ENCODE results near the gene ORC1.

ORC1 gene

DNA sequence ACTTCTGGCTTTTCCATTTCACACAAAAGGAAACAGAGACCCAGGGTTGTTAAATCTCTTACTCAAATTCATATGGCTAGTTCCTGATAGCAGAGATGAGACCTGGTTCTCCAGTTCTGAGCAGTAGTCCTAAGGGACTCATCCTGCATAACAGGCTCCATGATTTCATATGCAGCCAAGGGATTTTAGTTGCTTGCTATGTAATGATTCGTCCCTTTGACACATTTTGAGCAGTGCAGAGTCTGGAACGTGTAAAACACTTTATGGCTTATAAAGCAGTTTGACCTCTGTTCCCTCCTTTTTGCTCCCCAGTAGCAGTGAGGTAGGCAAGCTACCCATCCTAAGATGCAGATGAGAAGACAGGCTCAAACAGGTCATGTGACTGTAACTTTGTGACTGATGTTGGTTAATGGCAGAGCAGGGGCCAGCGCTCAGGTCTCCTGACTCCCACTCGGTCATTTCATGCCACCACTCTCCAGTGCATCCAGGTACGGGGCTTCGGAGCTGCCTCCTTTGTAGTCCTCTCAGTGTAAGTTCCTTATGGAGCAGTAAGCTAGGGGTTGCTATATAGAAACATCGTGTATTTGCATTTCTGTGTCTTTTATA lies 62.5 kb downstream of the ORC1 start:
- no peak for DNase-seq

DNA sequence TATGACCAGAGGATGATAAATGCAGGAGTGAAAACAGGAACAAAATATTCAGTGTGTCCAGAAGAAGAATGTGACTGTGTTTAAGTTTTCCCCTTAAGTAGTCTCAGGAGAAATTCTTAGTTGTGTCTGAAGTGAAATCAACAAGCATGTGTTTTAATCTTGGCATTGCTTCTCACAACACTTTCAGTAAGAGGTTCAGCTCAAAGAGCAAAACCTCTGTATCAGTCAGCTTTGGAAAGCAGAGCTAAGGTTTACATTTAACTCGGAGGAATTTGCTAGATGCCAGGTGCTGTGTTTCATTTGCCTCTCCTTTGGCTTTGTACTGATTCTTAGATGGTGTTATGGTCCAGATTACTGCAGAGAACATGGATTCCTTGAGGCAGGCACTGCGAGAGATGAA lies 66.8 kb downstream of the ORC1 start:
- no peak for DNase-seq

DNA sequence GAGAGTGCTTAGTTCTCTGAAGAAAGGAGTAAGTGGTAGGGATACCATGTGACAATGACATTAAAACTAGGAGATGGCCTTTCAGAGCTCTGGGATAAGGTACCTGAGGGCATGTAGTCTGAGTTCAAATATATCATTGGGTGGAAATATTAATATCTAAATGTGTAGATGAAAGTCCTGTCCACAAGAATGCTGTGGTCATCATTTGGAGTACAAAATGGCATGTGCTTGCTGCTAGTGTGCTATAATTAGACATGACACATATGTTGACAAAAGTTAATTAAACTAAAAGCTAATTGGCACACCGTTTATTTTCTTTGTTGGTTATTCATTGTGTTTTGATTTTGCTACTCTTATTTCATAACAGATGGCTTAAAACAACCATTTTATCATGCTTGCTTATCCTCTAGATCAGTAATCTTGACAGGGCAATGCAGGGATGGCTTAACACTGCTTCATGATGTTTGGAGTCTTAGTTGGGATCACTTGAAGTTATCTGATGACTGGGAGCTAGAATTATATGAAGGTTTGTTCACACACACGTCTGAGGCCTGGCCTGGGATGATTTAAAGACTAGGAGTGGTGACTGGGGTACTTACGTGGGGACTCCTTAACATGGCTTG lies 69.2 kb downstream of the ORC1 start:
- no peak for DNase-seq

DNA sequence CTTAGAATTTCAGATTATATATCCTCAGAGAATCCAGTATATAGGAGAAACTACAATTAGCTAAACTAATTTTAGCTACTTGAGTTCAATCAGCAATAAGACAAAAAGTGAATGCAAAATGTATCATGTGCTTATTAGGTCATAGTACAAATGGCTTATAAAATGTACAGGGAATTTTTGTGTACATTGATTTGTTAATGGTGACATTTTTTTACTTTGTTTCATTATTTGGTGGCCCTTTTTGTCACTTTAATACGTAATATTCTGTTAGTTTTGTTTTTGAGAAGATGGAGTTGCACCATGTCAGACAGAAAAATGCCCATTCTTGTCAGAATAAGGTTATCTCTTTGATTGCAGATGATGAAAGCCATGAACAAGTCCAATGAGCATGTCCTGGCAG lies 71.8 kb downstream of the ORC1 start:
- no peak for DNase-seq

DNA sequence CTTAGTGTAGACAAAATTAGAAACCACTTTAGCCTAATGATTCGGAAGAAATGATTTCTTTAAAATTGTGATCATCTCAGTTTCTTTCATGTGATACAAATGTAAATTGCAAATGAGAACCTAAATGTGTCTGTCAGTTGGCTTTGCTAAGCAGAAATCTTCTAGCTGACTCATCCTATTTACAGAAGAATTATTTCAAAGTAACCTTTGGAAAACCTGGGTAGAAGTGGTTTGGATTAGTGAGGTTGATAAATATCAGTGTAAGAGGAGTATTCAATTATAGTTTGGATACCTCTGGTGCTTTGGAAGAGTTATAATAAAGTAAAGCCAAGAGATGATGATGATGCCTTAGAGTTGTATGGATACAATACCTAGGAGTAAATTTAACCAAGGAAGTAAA lies 75.6 kb downstream of the ORC1 start:
- no peak for DNase-seq

DNA sequence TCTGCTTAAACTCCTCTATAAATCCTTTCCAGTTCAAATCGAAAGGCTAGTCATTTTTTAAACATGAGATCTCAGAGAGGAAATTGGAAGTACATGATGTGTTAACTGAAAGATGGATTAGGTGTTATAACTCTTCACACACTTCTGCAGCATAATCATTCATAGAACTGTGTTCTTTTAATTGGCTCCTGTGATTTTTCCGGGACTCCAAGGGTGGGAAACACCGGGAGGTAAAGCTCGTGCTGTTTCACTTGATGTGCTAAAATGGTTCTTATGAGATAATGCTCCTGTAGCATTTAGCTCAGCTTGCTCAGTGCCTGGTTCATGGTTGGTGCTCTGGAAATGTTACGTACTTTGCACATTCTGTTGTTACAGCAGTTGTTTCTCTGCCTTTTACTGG lies 78.4 kb downstream of the ORC1 start:
- no peak for DNase-seq

DNA sequence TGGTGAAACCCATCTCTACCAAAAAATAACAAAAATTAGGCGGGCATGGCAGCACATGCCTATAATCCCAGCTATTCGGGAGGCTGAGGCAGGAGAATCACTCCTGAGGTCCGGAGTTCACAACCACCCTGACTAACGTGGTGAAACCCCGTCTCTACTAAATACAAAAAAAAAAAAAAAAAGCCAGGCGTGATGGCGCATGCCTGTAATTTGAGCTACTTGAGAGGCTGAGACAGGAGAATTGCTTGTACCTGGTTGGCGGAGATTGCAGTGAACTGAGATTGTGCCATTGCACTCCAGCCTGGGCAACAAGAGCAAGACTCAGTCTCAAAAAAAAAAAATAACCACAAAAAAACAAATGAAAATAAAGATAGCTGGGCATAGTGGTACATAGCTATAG lies 80.5 kb downstream of the ORC1 start:
- DNase-seq = no peak

Data from fibroblast of skin of right biceps (primary cell).